Brain pericyte (primary cell): ENCODE measurements around the gene PCCA.
"Not testable (repeated sequence)": the region's sequence is repeated elsewhere in the genome, so short reads cannot be mapped to it uniquely, and the experiment has no call there.

Source experiments
- DNase-seq: peaks from one replicate; pipeline ENCODE4 v3.0.0-alpha.2; 2012; ENCODE audit warnings: low read depth, low spot score

Gene PCCA

DNA sequence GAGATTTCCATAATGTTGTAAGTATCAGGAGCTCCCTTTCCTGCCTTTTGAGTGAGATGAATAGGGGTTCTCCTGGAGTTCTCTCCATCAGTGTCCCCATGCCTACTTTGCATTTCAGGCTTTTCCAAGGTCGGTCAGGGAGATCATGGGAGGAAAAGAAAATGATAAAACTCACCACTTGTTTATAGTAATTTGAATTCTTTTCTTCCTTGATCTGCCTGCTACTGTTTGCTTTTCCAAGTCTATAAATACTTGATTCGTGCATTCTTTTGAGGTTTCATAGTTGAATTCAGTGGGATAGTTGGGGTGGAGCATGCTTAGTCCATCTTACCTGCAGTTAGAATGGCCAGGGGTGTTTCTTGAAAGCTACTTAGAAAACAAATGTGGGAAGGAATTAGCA lies 51.5 kb downstream of the PCCA start:
- no peak for DNase-seq

- DNase-seq = not testable (repeated sequence)
Observed at GRCh38 chr13:100141461-100141961, 52.6 kb downstream of the PCCA start.

DNA sequence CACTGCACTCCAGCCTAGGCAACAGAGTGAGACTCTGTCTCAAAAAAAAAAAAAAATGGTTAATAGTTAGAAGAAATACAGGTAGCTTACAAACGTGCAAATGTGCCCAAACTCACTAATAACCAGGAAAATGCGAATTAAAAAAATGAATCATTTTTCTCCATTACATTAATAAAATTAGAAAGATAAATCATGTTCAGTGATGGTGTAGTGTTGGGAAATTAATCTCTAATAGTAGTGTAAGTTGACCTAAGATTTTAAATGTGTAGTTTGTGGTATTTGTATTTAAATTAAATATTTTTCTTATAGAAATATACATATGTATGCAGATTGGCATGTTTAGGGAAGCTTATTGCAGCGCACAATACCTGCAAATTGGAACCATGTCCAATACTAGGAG lies 57.6 kb downstream of the PCCA start:
- DNase-seq = no peak

GRCh38 chr13:100147825-100148224 lies 58.9 kb downstream of the PCCA start:
- DNase-seq = no peak

DNA sequence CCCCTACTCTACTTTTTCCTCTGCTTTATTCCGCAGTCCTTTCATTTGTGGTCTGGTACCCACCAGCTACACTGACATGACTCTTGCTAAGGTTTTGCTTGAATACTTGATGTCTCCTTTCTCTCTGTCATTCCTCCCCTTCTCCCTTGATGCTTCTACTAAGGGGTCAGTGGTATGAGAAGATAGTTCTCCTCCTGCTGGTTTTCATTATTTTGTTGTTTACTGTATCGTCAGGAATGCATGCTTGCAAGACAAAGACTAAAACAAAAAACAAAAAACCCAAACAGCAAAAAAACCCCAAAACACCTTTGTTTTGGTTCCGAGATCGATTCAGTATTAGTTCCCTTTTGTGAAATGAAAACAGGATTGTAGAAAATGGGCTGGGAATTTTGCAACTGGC lies 59.5 kb downstream of the PCCA start:
- DNase-seq = no peak

DNA sequence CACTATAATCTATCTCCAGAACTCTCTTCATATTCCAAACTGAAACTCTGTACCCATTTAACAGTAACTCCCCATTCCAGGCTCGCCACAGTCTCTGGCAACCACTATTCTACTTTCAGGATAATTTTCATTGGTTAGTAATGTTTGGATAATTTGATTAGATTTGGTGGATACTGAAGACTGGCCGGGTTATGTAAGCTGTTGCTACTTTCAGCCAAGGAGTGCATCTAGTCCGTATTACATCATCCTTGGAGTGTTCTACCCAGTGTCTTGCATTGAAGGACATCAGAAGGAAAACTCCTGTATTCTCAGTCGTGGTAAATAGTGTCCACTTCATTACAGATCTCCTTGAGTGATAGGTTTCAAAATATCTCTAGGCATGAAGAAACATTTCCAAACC lies 60.5 kb downstream of the PCCA start:
- no peak for DNase-seq

DNA sequence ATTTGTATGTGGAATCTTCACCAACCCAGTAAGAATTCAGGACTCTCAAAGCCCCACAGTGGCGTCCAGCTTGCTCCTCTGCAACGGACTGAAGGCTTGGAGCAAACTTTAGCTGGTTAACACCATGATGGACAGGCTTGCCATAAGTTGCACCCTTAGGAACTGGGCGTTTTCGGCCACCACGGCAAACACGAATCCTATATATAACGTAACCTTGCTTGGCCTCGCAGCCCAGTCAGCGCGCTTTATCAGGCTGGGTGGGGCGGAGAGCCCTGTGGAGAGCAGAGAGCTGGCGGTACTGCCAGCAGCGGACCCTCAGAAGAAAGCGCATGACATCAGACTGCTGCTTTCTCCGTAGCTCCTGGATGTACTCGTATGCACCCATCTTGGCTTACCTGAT lies 61.8 kb downstream of the PCCA start:
- DNase-seq = not testable (repeated sequence)

GRCh38 chr13:100154842-100155416 lies 66.0 kb downstream of the PCCA start:
- DNase-seq = no peak

DNA sequence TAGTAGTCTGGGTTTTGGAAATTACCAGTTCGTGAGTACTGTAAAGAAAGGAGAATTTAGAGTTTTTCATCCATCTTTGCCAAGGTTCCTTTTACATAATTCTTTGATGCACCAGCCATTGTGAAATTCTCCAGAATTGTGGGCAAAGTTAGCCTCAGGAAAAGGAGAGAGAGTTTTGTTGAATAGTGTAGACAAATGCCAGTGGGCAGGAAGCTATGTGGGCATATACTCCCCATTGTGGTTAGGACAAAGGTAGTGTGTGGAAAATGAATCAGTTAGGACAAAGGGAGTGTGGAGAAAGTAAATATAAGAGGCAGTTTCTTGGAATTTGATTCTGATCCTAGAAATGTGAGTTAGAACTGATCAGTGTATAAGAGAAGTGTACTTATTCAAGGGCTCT lies 67.9 kb downstream of the PCCA start:
- DNase-seq = no peak

DNA sequence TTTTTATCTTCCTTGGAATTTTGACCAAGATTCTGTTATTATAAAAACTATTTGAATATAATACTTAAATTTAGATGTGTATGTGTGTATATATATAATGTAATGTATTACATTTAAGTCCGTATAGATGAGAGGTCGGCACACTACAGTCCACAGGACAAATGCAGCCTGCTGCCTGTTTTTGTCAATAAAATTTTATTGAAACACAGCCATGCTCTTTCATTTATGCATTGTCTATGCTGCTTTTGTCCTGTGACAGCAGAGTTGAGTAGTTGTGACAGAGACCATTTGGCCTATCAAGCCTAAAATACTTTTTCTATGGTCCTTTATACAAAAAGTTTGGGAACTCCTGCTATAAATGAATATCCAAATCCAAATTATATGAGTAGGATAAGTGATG lies 69.7 kb downstream of the PCCA start:
- DNase-seq = no peak

DNA sequence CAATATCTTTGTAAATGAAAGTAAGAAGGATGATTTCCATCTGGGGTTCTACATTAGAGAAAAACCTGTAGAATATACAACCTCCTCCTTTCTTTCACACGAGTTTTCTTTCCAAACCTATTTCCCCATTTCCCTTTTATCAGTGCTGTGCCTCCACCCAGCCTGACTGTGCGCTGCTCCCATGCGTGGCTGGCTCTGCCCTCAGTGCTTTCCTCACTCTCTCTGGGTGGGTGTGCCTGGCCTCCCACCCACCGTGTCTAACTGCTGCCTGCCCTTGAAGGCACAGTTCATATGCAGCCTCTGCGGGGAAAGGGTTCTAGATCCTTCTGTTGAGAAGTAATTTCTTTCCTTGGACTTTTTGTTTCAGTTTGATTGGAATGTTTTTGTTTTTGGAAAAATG lies 70.7 kb downstream of the PCCA start:
- no peak for DNase-seq

DNA sequence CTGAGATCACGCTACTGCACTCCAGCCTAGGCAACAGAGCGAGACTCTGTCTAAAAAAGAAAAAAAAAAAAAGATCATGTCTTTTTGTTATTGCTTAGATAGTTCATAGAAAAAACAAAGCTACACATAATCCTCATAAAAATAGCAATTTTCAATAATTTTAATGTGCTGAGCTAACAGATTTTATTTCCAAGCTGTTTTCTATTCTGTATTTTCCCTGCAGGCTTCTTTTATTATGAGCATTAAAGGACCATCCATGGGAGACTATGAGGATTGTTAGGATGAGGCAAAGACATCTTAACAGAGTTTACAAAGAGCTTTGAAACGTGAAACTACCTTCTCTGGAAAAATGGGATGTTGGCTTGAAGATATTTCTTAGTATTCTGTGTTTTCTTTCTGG lies 71.6 kb downstream of the PCCA start:
- no peak for DNase-seq

GRCh38 chr13:100163375-100163774 lies 74.5 kb downstream of the PCCA start:
- DNase-seq = no peak

- DNase-seq = no peak
Observed at GRCh38 chr13:100173203-100173602, 84.3 kb downstream of the PCCA start.

DNA sequence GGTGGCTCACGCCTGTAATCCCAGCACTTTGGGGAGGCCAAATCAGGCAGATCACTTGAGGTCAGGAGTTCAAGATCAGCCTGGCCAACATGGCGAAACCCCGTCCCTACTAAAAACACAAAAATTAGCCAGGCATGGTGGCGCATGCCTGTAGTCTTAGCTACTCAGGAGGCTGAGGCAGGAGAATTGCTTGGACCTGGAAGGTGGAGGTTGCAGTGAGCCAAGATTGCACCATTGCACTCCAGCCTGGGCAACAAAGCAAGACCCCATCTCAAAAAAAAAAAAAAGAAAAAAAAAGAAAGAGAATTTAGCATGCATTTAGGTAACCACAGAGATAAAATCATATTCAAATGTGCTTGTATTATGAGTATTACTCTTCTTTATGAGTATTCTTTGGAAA lies 85.6 kb downstream of the PCCA start:
- DNase-seq = not testable (repeated sequence)

- no peak for DNase-seq
Observed at GRCh38 chr13:100175078-100175802, 86.3 kb downstream of the PCCA start.

- DNase-seq = no peak
Observed at GRCh38 chr13:100175803-100176182, 86.9 kb downstream of the PCCA start.

- peak; percentile 12 for DNase-seq
Observed at GRCh38 chr13:100176801-100177400, 88.0 kb downstream of the PCCA start.

GRCh38 chr13:100178309-100178708 lies 89.4 kb downstream of the PCCA start:
- DNase-seq = no peak

GRCh38 chr13:100179276-100179675 lies 90.4 kb downstream of the PCCA start:
- no peak for DNase-seq

- no peak for DNase-seq
Observed at GRCh38 chr13:100182900-100183490, 94.1 kb downstream of the PCCA start.

DNA sequence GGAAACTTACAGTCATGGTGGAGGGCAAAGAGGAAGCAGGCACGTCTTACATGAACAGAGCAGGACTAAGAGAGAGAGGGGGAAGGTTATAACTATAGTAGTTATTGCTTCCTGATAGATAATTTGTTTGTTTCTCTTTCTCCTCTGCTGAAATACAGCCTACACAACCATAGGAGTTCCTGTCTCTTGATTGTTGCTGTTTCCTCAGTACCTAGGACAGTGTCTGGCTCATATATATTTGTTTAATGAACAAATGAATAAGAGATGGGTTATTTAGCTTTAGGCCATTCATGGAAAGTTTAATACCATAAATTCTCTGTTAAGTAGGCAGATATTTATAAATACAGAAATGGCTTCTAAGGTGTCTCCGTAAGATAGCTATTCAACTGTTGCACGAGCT lies 95.2 kb downstream of the PCCA start:
- DNase-seq = no peak

DNA sequence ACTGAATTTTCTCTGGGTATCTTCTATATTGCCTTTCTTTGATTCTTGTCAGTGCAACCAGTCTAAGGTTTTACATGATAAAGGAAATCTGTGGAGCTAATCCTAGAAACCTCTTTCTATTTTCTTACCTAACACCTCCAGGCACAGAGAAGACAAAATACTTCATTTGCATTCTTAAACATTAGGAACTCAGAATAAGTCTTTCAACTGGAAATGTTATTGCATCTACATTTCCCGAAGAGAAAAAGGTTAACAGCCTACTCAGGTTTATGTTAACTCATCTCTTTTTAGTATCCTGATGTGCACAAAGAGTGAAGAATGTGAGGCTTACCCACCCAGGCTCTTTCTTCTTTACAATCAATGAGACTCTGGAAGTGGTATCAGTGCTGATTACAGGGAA lies 106.7 kb downstream of the PCCA start:
- DNase-seq = no peak
